HCT116 (cell line): ENCODE data around the gene MST1R. TPM values are rescaled to one million over a fixed set of nuclear protein-coding genes. Genes with fewer than 3 reads are reported as not detected.

ENCODE experiments used
- ATAC-seq: fragments of 200-7000 bp; cut with Tn5 transposase; 2 replicates; pipeline ENCODE4 v1.9.1; 2020; ENCODE audit warnings: mild to moderate bottlenecking, moderate library complexity
- BruUV-seq: library from RNA; stranded (reverse); fragments of 400-500 nt; replicated peaks from 2 replicates; lab custom pipeline; 2021; lab: Mats Ljungman, UMichigan
- CTCF ChIA-PET: fragments of 300-600 bp; sonication (Branson Sonifier 250); formaldehyde crosslinking; loops from one replicate; lab custom pipeline; 2021; ENCODE audit warnings: antibody characterized with exemption; lab: Charles Lee
- POLR2A ChIA-PET: fragments of 300-600, 350-600 bp; sonication (Branson Sonifier 250); formaldehyde crosslinking; loops from one replicate; lab custom pipeline; 2021; ENCODE audit warnings: antibody characterized with exemption; lab: Charles Lee
- RAD21 ChIA-PET, 2 experiments: fragments of 300-600 bp; sonication (Branson Sonifier 250); formaldehyde crosslinking; loops; one replicate each; lab custom pipeline; 2023; ENCODE audit warnings: low total read pairs in 2 of 2; ENCODE audit not compliant: uncharacterized antibody in 2 of 2, unreplicated experiment in 2 of 2, low non-redundant PET in 1 of 2; lab: Charles Lee
- DNase-seq: peaks from one replicate; pipeline ENCODE4 v3.0.0-alpha.2; 2010; ENCODE audit warnings: low read depth, low spot score
- H2AFZ ChIP-seq: fragments of 200-600 bp; shearing (Covaris generic), sonication (generic); 2 replicates; pipeline ENCODE4 v1.6.1; 2017; ENCODE audit warnings: low read depth, mixed run types, mixed read lengths, antibody characterized with exemption, low read length; ENCODE audit not compliant: poor library complexity, severe bottlenecking
- H3K27ac ChIP-seq: 2 replicates; pipeline ENCODE4 v1.5.1; 2012; ENCODE audit warnings: low read depth, low read length
- H3K27me3 ChIP-seq: fragments of 200-600 bp; sonication (generic); 2 replicates; pipeline ENCODE4 v1.6.1; 2016; ENCODE audit warnings: mixed run types, low read length, mixed read lengths; ENCODE audit not compliant: insufficient read depth
- H3K36me3 ChIP-seq, 2 experiments: fragments of 200-500 bp in 1 of 2; fragments of 200-600 bp in 1 of 2; sonication (Bioruptor generic) in 1 of 2; sonication (generic) in 1 of 2; 2 replicates each; pipeline versions ENCODE4 v1.5.1 to v1.6.1; 2014 to 2016; ENCODE audit warnings: low read length in 2 of 2, inconsistent platforms in 1 of 2, mixed read lengths in 1 of 2, mixed run types in 1 of 2; ENCODE audit not compliant: insufficient read depth in 2 of 2, control insufficient read depth in 1 of 2
- H3K4me1 ChIP-seq, 2 experiments: fragments of 200-600 bp in 1 of 2; sonication (generic) in 1 of 2; 2 replicates each; pipeline versions ENCODE4 v1.5.1 to v1.6.1; 2012 to 2017; ENCODE audit warnings: low read length in 2 of 2, inconsistent platforms in 1 of 2, mild to moderate bottlenecking in 1 of 2, mixed read lengths in 1 of 2, mixed run types in 1 of 2, moderate library complexity in 1 of 2; ENCODE audit not compliant: insufficient read depth in 2 of 2, control insufficient read depth in 1 of 2
- H3K4me2 ChIP-seq: fragments of 200-600 bp; sonication (generic); 2 replicates; pipeline ENCODE4 v1.6.1; 2017; ENCODE audit warnings: mixed run types, low read length, mixed read lengths
- H3K4me3 ChIP-seq, 2 experiments: fragments of 200-600 bp in 1 of 2; sonication (generic) in 1 of 2; replicated peaks in 1 of 2; 2 replicates each; pipeline ENCODE4 v1.5.1; 2011 to 2016; ENCODE audit warnings: low read length in 2 of 2, control low read depth in 1 of 2, low read depth in 1 of 2, mild to moderate bottlenecking in 1 of 2, mixed read lengths in 1 of 2, mixed run types in 1 of 2
- H3K79me2 ChIP-seq: fragments of 200-600 bp; sonication (generic); 2 replicates; pipeline ENCODE4 v1.6.1; 2017; ENCODE audit warnings: mild to moderate bottlenecking, mixed run types, low read length, moderate library complexity, mixed read lengths; ENCODE audit not compliant: insufficient read depth
- H3K9ac ChIP-seq: fragments of 200-600 bp; sonication (generic); 2 replicates; pipeline ENCODE4 v1.6.1; 2016; ENCODE audit warnings: low read length, mixed read lengths
- H3K9me2 ChIP-seq: fragments of 200-600 bp; sonication (generic), shearing (Covaris generic); 2 replicates; pipeline ENCODE4 v1.6.1; 2017; ENCODE audit warnings: mixed run types, mild to moderate bottlenecking, moderate library complexity; ENCODE audit not compliant: insufficient read depth
- H3K9me3 ChIP-seq, 2 experiments: fragments of 200-500 bp in 1 of 2; fragments of 200-600 bp in 1 of 2; sonication (Bioruptor generic) in 1 of 2; sonication (generic) in 1 of 2; 2 replicates each; pipeline ENCODE4 v1.6.1; 2014 to 2017; ENCODE audit warnings: low read length in 2 of 2, mixed read lengths in 2 of 2, inconsistent platforms in 1 of 2, low read depth in 1 of 2, mild to moderate bottlenecking in 1 of 2, mixed run types in 1 of 2, moderate library complexity in 1 of 2; ENCODE audit not compliant: control insufficient read depth in 1 of 2, insufficient read depth in 1 of 2
- H4K20me1 ChIP-seq: fragments of 200-600 bp; sonication (generic), shearing (Covaris generic); 2 replicates; pipeline ENCODE4 v1.6.1; 2017; ENCODE audit warnings: mixed run types, mild to moderate bottlenecking, moderate library complexity; ENCODE audit not compliant: insufficient read depth
- ATF3 ChIP-seq: IDR thresholded peaks from 2 replicates; pipeline ENCODE4 v1.6.1; 2012
- CBX3 ChIP-seq: IDR thresholded peaks from 2 replicates; pipeline ENCODE4 v1.6.1; 2012; ENCODE audit warnings: low read depth
- CEBPB ChIP-seq: IDR thresholded peaks from 2 replicates; pipeline ENCODE4 v1.6.1; 2012; ENCODE audit warnings: low read depth
- CTCF ChIP-seq, 3 experiments: fragments of 200-600 bp in 1 of 3; sonication (generic) in 1 of 3; IDR thresholded peaks in 2 of 3; conservative IDR thresholded peaks in 1 of 3; 2 replicates each; pipeline ENCODE4 v1.5.1; 2012 to 2017; ENCODE audit warnings: low read depth in 2 of 3, low read length in 2 of 3, antibody characterized with exemption in 1 of 3, borderline replicate concordance in 1 of 3, control low read depth in 1 of 3, mild to moderate bottlenecking in 1 of 3, mixed read lengths in 1 of 3, mixed run types in 1 of 3, moderate library complexity in 1 of 3; ENCODE audit not compliant: insufficient read depth in 1 of 3
- ELF1 ChIP-seq: IDR thresholded peaks from 2 replicates; pipeline ENCODE4 v1.6.1; 2012; ENCODE audit warnings: low read depth, borderline replicate concordance
- EZH2 ChIP-seq: fragments of 200-600 bp; sonication (generic); IDR thresholded peaks from 2 replicates; pipeline ENCODE4 v1.6.1; 2017; ENCODE audit warnings: antibody characterized with exemption, mixed run types
- EZH2phosphoT487 ChIP-seq: fragments of 200-600 bp; IDR thresholded peaks from 2 replicates; pipeline ENCODE4 v1.6.1; 2018; ENCODE audit warnings: antibody characterized with exemption, borderline replicate concordance
- FOSL1 ChIP-seq: IDR thresholded peaks from 2 replicates; pipeline ENCODE4 v1.6.1; 2012; ENCODE audit warnings: low read depth
- JUND ChIP-seq: IDR thresholded peaks from 2 replicates; pipeline ENCODE4 v1.6.1; 2012
- MAX ChIP-seq: IDR thresholded peaks from 2 replicates; pipeline ENCODE4 v1.6.1; 2012
- POLR2A ChIP-seq: IDR thresholded peaks from 2 replicates; pipeline ENCODE4 v1.7.0; 2011; ENCODE audit warnings: borderline replicate concordance; ENCODE audit not compliant: insufficient read depth, insufficient read length; ENCODE audit errors: extremely low read depth
- RAD21 ChIP-seq: IDR thresholded peaks from 2 replicates; pipeline ENCODE4 v1.6.1; 2012; ENCODE audit warnings: low read depth, mild to moderate bottlenecking
- REST ChIP-seq: IDR thresholded peaks from 2 replicates; pipeline ENCODE4 v1.6.1; 2012; ENCODE audit warnings: low read depth
- SIN3A ChIP-seq: IDR thresholded peaks from 2 replicates; pipeline ENCODE4 v1.6.1; 2012; ENCODE audit warnings: low read depth
- SP1 ChIP-seq: IDR thresholded peaks from 2 replicates; pipeline ENCODE4 v1.6.1; 2012; ENCODE audit warnings: low read depth
- SRF ChIP-seq: IDR thresholded peaks from 2 replicates; pipeline ENCODE4 v1.6.1; 2012; ENCODE audit warnings: low read depth
- TCF7L2 ChIP-seq: IDR thresholded peaks from 2 replicates; pipeline ENCODE4 v1.7.0; 2011; ENCODE audit warnings: borderline replicate concordance, inconsistent platforms; ENCODE audit not compliant: insufficient read depth, insufficient read length; ENCODE audit errors: extremely low read depth
- ZBTB33 ChIP-seq: IDR thresholded peaks from 2 replicates; pipeline ENCODE4 v1.6.1; 2011; ENCODE audit warnings: mild to moderate bottlenecking, low read length, moderate library complexity; ENCODE audit not compliant: insufficient replicate concordance; ENCODE audit errors: extremely low read depth
- ZFX ChIP-seq: fragments of 450-650 bp; IDR thresholded peaks from 2 replicates; pipeline ENCODE4 v1.6.1; 2017
- ZNF274 ChIP-seq: fragments of 200-500 bp; sonication (Bioruptor generic); IDR thresholded peaks from 2 replicates; pipeline ENCODE4 v1.6.1; 2014; ENCODE audit warnings: mild to moderate bottlenecking, low read depth, low read length, inconsistent platforms
- intact Hi-C: fragments of 100-400 bp; cut with micrococcal nuclease; formaldehyde crosslinking; loops from 2 replicates; pipeline ENCODE4 v1.10.0; 2022
- total RNA-seq: library from RNA; stranded (reverse); gene quantifications from one replicate; pipeline ENCODE4 v1.2.1, GENCODE V29; 2021; ENCODE audit not compliant: unreplicated experiment

The MST1R gene
- total RNA-seq, 1 experiment from 2014 or later: 113 TPM

- Histone ChIP-seq H3K9me2 (no peaks in the 10 kb centered on the region), H3K27ac (no peak overlapping the region), H3K9me3 (no peaks in the 10 kb centered on the region), H4K20me1 (no peaks in the 10 kb centered on the region), H3K36me3 (peaks cover 12 to 32% of the 10 kb centered on the region in 2 experiments), H3K9ac (no peak overlapping the region), H3K4me1 (peaks cover 0 to 2% of the 10 kb centered on the region in 2 experiments; a peak in 1 of 4 replicates), H2AFZ (no peak overlapping the region), H3K27me3 (no peaks in the 10 kb centered on the region), H3K4me3 (no peak overlapping the region), H3K79me2 (no peaks in the 10 kb centered on the region), H3K4me2 (no peak overlapping the region)
- DNase-seq (no peak), ATAC-seq (no peak)
- intact Hi-C loops: no loop called here
- TF ChIP-seq ZNF274 (no peak), SRF (no peak), TCF7L2 (no peak), ATF3 (no peak), EZH2phosphoT487 (no peak), FOSL1 (no peak), RAD21 (no peak), ELF1 (no peak), MAX (no peak), EZH2 (no peak), CEBPB (no peak), ZBTB33 (no peak), CTCF (IDR thresholded peaks at IDR 0.05 in 2 of 3, conservative IDR thresholded peaks at IDR 0.05 in 1 of 3; ENCODE audit: borderline replicate concordance in 1 of 3, insufficient read depth in 1 of 3, low read depth in 2 of 3, low read length in 2 of 3) (no peak), ZFX (no peak), POLR2A (no peak), REST (no peak), SIN3A (no peak), JUND (no peak), SP1 (no peak), CBX3 (no peak)
- POLR2A ChIA-PET: interaction anchor here (1.3 kb wide), 1 partner anchor 11 kb away, joined by 3 read pairs; no protein-coding TSS in a partner anchor
- CTCF ChIA-PET: no interaction called here
- RAD21 ChIA-PET: no interaction called here
- BruUV-seq: no TSS peak
Observed at GRCh38 chr3:49889296-49889695, 14.4 kb downstream of the MST1R start.
